SIG-M5 treated with dmso at 0.1 percent for 504 hours (cell line): Measurements from ENCODE around the gene LCMT2.

Source experiments
- DNase-seq: peaks from one replicate; lab custom pipeline; 2025; ENCODE audit not compliant: unreplicated experiment; lab: John Stamatoyannopoulos, UW

Gene LCMT2

GRCh38 chr15:43276563-43277200 is 53.7 kb downstream of the LCMT2 start:
- DNase-seq: no peak

DNA sequence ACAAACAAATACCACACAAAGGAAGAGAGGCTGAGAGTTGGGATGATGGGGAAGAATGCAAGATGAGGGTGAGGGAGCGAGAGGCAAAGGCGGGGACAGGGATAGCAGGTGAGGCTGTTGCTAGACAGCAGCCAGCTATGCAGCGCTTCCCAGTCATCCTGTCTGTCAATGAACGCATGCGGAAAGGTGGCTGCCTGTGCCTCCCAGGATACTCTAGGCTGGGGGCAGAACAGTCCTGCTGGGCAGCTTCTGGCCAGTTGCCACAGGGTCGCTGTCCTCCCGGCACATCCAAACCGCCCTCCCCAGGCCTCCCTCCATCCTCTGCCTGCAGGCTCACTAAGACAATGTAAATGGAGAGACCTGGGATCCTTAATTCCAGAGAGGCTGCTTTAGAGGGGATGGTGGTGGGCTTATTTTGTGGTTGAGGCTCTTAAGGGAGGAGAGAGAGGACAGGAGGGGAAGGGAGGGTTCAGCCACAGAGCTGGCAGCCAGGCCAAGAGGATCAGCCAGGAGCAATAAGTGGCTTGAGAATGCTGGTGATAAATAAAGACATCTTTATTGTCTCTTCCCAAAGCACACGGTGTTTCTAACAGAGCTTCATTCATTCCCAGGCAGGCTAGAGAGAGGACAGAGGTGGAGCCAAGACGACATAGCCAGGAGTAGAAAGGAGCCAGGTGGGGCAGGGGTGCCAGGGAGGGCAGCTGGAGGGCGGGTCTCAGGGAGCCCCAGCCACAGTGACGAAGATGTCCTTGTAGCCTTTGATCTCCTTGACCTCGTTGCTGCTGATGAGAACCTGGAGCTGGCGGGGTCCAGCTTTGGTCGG is 54.4 kb downstream of the LCMT2 start:
- no peak for DNase-seq

DNA sequence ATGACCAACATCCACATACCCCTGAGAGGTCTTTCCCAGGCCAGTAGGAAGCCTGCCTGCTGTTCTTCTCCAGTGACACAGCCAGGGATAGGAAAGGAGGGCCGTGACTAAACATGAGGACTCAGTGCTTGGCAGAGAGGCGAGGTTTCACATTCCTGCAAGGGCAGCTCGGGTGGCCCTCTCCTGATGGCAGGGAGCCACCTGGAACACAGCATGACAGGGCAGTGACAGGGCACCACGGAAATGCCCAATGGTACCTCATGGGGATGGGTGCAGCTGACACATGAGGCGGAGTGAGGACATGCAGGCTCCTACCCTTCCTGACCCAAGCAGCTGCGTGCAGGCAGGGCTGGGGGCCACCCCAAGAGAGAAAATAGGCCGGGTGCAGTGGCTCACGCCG is 56.2 kb downstream of the LCMT2 start:
- no peak for DNase-seq
